Measurements from ENCODE around the gene PGRMC2.
A peak's percentile ranks its signal among the peaks of the same experiment; 100 is the strongest.

Gene PGRMC2, protein sequence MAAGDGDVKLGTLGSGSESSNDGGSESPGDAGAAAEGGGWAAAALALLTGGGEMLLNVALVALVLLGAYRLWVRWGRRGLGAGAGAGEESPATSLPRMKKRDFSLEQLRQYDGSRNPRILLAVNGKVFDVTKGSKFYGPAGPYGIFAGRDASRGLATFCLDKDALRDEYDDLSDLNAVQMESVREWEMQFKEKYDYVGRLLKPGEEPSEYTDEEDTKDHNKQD

DNA sequence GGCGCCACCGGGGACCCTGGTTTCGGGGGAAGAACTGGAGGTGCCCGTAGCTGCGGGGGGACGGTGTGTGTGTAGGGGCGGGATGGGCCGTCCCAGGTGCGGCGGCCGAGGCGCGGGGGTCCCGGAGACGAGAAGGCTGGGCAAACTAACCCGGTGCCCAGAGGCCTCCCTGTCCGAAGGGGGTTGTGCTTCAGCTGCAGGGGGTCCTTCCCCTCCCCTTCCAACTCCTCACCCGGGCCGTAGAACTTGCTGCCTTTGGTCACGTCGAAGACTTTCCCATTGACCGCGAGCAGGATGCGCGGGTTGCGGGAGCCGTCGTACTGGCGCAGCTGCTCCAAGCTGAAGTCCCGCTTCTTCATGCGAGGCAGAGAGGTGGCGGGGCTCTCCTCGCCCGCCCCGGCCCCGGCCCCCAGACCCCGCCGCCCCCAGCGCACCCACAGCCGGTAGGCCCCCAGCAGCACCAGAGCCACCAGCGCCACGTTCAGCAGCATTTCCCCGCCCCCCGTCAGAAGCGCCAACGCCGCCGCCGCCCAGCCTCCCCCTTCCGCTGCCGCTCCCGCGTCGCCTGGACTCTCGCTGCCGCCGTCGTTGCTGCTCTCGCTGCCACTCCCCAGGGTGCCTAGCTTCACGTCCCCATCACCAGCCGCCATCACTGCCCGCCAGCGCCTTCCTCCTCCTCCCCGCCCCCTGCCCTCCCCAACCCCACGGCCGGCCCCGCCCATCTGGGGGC lies at the start of gene PGRMC2:
Gene PGRMC2, minus strand, starts transcription at position 673 of the 730 bp plus-strand sequence. Its CDS starts 23 bp downstream, at position 650.
- TF ChIP-seq ZFX (IDR thresholded peaks at IDR 0.05; ENCODE audit: borderline replicate concordance): no peak
- TF ChIP-seq, protein P1, sequence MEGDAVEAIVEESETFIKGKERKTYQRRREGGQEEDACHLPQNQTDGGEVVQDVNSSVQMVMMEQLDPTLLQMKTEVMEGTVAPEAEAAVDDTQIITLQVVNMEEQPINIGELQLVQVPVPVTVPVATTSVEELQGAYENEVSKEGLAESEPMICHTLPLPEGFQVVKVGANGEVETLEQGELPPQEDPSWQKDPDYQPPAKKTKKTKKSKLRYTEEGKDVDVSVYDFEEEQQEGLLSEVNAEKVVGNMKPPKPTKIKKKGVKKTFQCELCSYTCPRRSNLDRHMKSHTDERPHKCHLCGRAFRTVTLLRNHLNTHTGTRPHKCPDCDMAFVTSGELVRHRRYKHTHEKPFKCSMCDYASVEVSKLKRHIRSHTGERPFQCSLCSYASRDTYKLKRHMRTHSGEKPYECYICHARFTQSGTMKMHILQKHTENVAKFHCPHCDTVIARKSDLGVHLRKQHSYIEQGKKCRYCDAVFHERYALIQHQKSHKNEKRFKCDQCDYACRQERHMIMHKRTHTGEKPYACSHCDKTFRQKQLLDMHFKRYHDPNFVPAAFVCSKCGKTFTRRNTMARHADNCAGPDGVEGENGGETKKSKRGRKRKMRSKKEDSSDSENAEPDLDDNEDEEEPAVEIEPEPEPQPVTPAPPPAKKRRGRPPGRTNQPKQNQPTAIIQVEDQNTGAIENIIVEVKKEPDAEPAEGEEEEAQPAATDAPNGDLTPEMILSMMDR (IDR thresholded peaks at IDR 0.05): no peak

DNA sequence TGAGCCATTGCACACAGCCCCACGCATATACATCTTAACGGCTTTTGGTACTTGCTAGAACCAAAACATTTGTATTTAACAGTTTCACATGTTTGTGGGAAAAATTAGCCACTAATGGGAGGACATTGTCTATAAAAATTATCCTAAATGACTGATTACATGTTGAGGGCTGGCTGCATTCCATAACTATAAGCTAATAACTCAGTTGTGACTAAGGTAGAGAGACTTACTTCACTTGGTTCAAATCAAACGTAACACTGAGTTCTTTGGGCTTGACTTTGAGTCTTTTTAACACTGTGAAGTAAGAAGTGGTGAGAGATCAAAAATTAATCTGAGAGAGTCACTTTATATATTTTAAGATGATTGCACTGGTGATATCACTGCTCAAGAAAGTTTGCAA lies 47.9 kb upstream of the PGRMC2 start:
- no peak for TF ChIP-seq ZFX (IDR thresholded peaks at IDR 0.05; ENCODE audit: borderline replicate concordance)
- TF ChIP-seq, protein P1 (IDR thresholded peaks at IDR 0.05): no peak
- H3K27ac ChIP-seq: no peak overlapping the region

More for the DNA sequence above, at the start of gene PGRMC2:
- H3K27ac ChIP-seq: peak within 1 kb of the TSS; percentile 98

DNA sequence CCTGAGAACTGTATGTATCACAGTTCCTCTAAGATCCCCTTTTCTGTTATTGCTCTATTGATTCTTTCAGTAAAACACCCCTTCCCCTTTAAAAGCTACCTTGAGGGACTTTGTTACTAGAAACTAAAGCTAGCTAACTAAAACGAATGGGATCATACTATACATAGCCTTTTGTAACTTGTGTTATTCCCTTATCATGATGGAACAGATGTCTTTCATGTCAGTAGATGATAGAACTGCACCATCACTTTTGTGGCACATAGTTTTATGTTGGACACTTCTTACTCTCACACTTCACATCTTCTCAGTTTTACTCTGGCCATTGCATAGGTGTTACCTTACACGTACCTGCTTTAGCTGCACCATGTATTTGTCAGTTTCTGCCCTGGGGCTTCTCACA lies 46.6 kb upstream of the PGRMC2 start:
- no peak for TF ChIP-seq ZFX (IDR thresholded peaks at IDR 0.05; ENCODE audit: borderline replicate concordance)
- TF ChIP-seq, protein P1 (IDR thresholded peaks at IDR 0.05): no peak
- H3K27ac ChIP-seq: no peak overlapping the region

DNA sequence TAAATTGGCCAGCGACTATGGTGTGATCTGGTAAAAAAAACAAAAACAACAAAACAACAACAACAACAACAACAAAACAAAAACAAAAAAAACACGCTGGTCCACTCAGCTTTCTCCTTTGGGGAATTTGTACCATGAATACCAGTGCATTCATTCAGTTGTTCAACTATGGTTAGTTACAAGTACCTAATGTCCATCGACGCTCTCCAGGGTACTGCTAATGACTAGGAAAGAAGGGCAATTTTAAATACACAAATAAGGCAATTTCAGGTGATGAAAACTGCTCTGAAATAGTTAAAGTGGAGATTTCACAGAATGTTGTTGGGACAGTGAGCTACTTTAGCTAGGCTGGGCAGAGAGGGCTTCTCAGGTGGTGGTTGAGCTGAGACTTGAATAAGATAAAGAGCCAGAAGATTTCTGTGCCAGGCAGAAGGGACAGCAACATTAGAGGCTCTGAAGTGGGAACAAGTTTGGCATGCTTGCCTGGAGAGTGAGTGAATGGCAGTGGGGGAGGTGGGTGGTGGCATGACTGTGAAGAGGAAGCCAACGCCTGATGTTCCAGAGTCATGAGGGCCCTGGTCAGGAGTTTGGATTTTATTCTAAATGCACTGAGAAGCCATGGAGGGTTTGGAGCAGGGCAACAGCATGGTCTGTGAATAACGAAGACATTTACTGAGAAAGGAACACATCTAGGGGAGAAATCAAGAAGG lies 45.9 kb upstream of the PGRMC2 start:
- H3K27ac ChIP-seq: no peak overlapping the region
- TF ChIP-seq, protein P1 (IDR thresholded peaks at IDR 0.05): no peak
- TF ChIP-seq ZFX (IDR thresholded peaks at IDR 0.05; ENCODE audit: borderline replicate concordance): no peak

DNA sequence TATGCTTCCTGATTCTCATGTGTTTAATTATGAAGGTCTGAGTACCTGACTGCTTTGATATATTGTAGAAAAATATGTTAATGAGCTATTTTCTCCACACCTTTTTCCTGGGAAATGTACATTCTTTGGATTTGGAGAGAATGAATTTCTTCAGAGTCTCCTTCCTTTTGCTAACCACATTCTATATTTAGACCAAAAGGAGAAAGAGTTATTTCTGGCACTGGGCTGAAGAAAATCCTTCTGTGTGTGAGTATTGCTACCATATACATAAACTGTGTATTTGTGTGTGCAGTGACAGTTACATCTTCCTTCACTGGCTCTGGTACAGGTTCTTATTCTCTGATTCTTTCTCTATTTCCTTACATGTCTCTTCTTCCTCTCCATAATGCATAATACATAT lies 44.5 kb upstream of the PGRMC2 start:
- H3K27ac ChIP-seq: no peak overlapping the region
- no peak for TF ChIP-seq ZFX (IDR thresholded peaks at IDR 0.05; ENCODE audit: borderline replicate concordance)

DNA sequence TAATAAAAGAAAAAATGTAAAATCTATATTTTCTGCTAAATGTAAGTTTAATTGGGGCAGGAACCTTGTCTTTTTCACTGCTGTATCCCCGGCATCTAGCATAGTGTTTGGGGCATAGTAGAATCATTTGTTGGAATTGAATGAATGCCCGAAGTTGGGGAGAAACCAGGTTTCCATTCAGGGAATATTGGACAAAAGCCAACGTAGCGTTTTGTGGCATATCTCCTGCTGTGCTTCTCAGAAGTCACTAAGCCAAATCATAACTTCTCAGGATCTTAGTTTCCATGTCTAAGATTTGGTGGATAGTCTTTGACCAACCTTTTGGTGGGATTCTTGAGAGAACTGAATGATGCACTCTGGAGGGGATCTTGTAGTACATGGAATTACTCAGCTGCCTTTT lies 42.0 kb upstream of the PGRMC2 start:
- no peak overlapping the region for H3K27ac ChIP-seq
- TF ChIP-seq, protein P1 (IDR thresholded peaks at IDR 0.05): no peak
- TF ChIP-seq ZFX (IDR thresholded peaks at IDR 0.05; ENCODE audit: borderline replicate concordance): no peak

DNA sequence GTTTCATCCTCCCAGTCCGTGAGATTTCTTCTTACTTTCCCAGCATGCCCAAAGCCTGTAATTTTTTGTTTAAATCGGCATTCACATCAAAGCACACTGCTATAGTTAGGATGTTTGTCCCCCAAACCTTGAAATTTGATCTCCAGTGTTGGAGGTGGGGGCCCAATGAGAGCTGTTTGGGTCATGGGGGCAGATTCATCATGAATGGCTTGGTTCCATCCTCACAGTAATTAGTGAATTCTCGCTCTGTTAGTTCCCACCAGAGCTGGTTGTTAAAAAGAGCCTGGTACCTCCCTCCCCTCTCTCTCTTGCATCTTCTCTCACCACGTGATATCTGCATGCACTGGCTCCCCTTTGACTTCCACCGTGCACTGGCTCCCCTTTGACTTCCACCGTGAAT lies 40.5 kb upstream of the PGRMC2 start:
- TF ChIP-seq ZFX (IDR thresholded peaks at IDR 0.05; ENCODE audit: borderline replicate concordance): no peak
- TF ChIP-seq, protein P1 (IDR thresholded peaks at IDR 0.05): no peak
- no peak overlapping the region for H3K27ac ChIP-seq
